Measurements from ENCODE around the gene EIF4G1. TPM values are rescaled to one million over a fixed set of nuclear protein-coding genes. Genes with fewer than 3 reads are reported as not detected.

Gene EIF4G1
- total RNA-seq, 1 experiment from 2014 or later = 532 TPM

DNA sequence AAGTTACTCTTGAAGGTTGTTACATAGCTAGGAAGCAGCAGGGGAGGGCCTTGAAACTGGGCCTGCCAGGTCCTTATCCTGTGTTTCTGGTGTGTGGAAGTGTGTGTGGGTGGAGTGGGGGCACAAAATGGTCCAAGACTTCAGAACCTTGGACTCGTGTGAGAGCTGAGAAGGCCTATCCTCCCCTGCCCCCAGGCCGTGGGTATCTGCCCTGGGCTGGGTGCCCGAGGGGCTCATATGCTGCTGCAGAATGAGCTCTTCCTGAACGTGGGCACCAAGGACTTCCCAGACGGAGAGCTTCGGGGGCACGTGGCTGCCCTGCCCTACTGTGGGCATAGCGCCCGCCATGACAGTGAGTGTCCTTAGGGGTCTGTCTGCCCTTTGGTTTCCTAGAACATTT lies 69.9 kb downstream of the EIF4G1 start:
- no peaks in the 10 kb centered on the region for H3K4me1 ChIP-seq (ENCODE audit: insufficient read depth, low read length)
- H4K8ac ChIP-seq (replicated peaks; ENCODE audit: insufficient read length, low read depth, low read length) = no peak overlapping the region
- H3K79me1 ChIP-seq (ENCODE audit: insufficient read depth, low read depth, low read length, poor library complexity, severe bottlenecking) = no peaks in the 10 kb centered on the region
- Mint-ChIP-seq H3K27ac (no peak overlapping the region), H3K36me3 (ENCODE audit: insufficient read depth in 1 of 3, low read depth in 3 of 3) (no peaks in the 10 kb centered on the region), H3K27me3 (ENCODE audit: low read depth) (peaks cover 56% of the 10 kb centered on the region), H3K9me3 (peaks cover 0 to 3% of the 10 kb centered on the region in 2 experiments; a peak in 3 of 5 replicates), H3K4me3 (no peak overlapping the region), H3K4me1 (peaks cover 3 to 5% of the 10 kb centered on the region in 2 experiments)
- H3K23me2 ChIP-seq (ENCODE audit: insufficient read length, low read depth, low read length, poor library complexity, severe bottlenecking) = peaks cover 9% of the 10 kb centered on the region
- DNase-seq = no peak
- H3K18ac ChIP-seq (ENCODE audit: insufficient read length, low read depth, low read length) = no peak overlapping the region
- no CpG with 5 or more reads among the region's 9 CpGs for WGBS (ENCODE audit: extremely low coverage, insufficient read length, low lambda C conversion rate)
- TF ChIP-seq, protein P1, sequence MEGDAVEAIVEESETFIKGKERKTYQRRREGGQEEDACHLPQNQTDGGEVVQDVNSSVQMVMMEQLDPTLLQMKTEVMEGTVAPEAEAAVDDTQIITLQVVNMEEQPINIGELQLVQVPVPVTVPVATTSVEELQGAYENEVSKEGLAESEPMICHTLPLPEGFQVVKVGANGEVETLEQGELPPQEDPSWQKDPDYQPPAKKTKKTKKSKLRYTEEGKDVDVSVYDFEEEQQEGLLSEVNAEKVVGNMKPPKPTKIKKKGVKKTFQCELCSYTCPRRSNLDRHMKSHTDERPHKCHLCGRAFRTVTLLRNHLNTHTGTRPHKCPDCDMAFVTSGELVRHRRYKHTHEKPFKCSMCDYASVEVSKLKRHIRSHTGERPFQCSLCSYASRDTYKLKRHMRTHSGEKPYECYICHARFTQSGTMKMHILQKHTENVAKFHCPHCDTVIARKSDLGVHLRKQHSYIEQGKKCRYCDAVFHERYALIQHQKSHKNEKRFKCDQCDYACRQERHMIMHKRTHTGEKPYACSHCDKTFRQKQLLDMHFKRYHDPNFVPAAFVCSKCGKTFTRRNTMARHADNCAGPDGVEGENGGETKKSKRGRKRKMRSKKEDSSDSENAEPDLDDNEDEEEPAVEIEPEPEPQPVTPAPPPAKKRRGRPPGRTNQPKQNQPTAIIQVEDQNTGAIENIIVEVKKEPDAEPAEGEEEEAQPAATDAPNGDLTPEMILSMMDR (conservative IDR thresholded peaks at IDR 0.05) = no peak
- no peak overlapping the region for H3K4me2 ChIP-seq (ENCODE audit: insufficient read depth, insufficient read length, low read length)
- no peak overlapping the region for H3K56ac ChIP-seq (ENCODE audit: insufficient read length, low read depth, low read length)
- H3K4ac ChIP-seq (ENCODE audit: low read depth, low read length) = no peak overlapping the region
- no peak overlapping the region for H2BK12ac ChIP-seq (ENCODE audit: insufficient read length, low read depth, low read length)
- H2AFZ ChIP-seq (ENCODE audit: low read length) = no peak overlapping the region
- H3K23ac ChIP-seq (ENCODE audit: insufficient read length, low read depth, low read length) = no peak overlapping the region
- H2BK120ac ChIP-seq (ENCODE audit: low read depth, low read length, poor library complexity, severe bottlenecking) = no peak overlapping the region
- no peak overlapping the region for H4K5ac ChIP-seq (ENCODE audit: insufficient read length, low read depth, low read length)
- H2BK5ac ChIP-seq (ENCODE audit: insufficient read length, low read length) = no peak overlapping the region
- no peaks in the 10 kb centered on the region for H3K9me3 ChIP-seq (ENCODE audit: control insufficient read depth, low read depth, low read length)
- no peak overlapping the region for H2BK20ac ChIP-seq (ENCODE audit: low read depth, low read length, poor library complexity, severe bottlenecking)
- peaks cover 2% of the 10 kb centered on the region for H4K20me1 ChIP-seq (ENCODE audit: control insufficient read depth, insufficient read depth, insufficient read length)
- peaks cover 23% of the 10 kb centered on the region for H3K27me3 ChIP-seq (ENCODE audit: insufficient read depth, low read length)
- no peak overlapping the region for H3K14ac ChIP-seq (ENCODE audit: insufficient read depth, low read length)
- H3K79me2 ChIP-seq (ENCODE audit: insufficient read depth, low read length) = no peaks in the 10 kb centered on the region
- no peak overlapping the region for H3T11ph ChIP-seq (ENCODE audit: low read length)
- no peak overlapping the region for H3K27ac ChIP-seq (ENCODE audit: insufficient read length, low read depth, low read length)
- H2BK15ac ChIP-seq (ENCODE audit: low read depth, low read length) = no peak overlapping the region
- no peak overlapping the region for H2AK5ac ChIP-seq (ENCODE audit: insufficient read length, low read length)
- no peak overlapping the region for H3K9ac ChIP-seq (ENCODE audit: extremely low read depth, insufficient read length, low read length)
- no peak overlapping the region for H4K91ac ChIP-seq (ENCODE audit: insufficient read length, low read depth, low read length)

Other genes starting within 250 kb of the EIF4G1 start
- gene HTR3E, start 217.5 kb upstream of the EIF4G1 start, total RNA-seq (2021) = not detected in 2 replicates
- 38.4 and 42.0 TPM in 2 replicates for gene EIF2B5, start 179.2 kb upstream of the EIF4G1 start, total RNA-seq (2021)
- 64.7 and 69.7 TPM in 2 replicates for gene DVL3, start 159.2 kb upstream of the EIF4G1 start, total RNA-seq (2021)
- 443 and 459 TPM in 2 replicates for gene AP2M1, start 139.8 kb upstream of the EIF4G1 start, total RNA-seq (2021)
- 56.1 and 58.4 TPM in 2 replicates for gene ABCF3, start 128.4 kb upstream of the EIF4G1 start, total RNA-seq (2021)
- gene VWA5B2, start 85.0 kb upstream of the EIF4G1 start, total RNA-seq (2021) = 2.7 TPM in 2 replicates
- gene ALG3, start 65.6 kb upstream of the EIF4G1 start, total RNA-seq (2021) = 54.1 and 62.2 TPM in 2 replicates
- 8.1 and 9.8 TPM in 2 replicates for gene EEF1AKMT4, start 64.9 kb upstream of the EIF4G1 start, total RNA-seq (2021)
- 12.6 and 13.9 TPM in 2 replicates for gene CAMK2N2, start 53.1 kb upstream of the EIF4G1 start, total RNA-seq (2021)
- gene ECE2, start 38.6 kb upstream of the EIF4G1 start, total RNA-seq (2021) = not detected in 2 replicates
- gene PSMD2, start 15.4 kb upstream of the EIF4G1 start, total RNA-seq (2021) = 337 and 344 TPM in 2 replicates
- gene FAM131A, start 23.0 kb downstream of the EIF4G1 start, total RNA-seq (2021) = 14.4 and 15.5 TPM in 2 replicates
- gene CLCN2, start 47.0 kb downstream of the EIF4G1 start, total RNA-seq (2021) = 17.2 and 19.5 TPM in 2 replicates
- 115 and 122 TPM in 2 replicates for gene POLR2H, start 47.1 kb downstream of the EIF4G1 start, total RNA-seq (2021)
- gene THPO, start 63.6 kb downstream of the EIF4G1 start, total RNA-seq (2021) = 0.64 and 0.85 TPM in 2 replicates
- gene CHRD, start 65.4 kb downstream of the EIF4G1 start, total RNA-seq (2021) = 1.8 and 1.9 TPM in 2 replicates
- 0.59 and 1.0 TPM in 2 replicates for gene EPHB3, start 247.2 kb downstream of the EIF4G1 start, total RNA-seq (2021)